ENCODE results near the gene CAPN13.

The CAPN13 gene

GRCh38 chr2:30770816-30771576, 36.2 kb downstream of the CAPN13 start:
- no peaks in the 10 kb centered on the region for H3K36me3 ChIP-seq
- H3K27ac ChIP-seq, result no peak overlapping the region
- H3K4me3 ChIP-seq (ENCODE audit: low read depth, low read length), result no peak overlapping the region
- no peak for TF ChIP-seq CTCF (IDR thresholded peaks at IDR 0.05; ENCODE audit: low read depth, low read length)
- no peaks in the 10 kb centered on the region for H3K27me3 ChIP-seq (ENCODE audit: insufficient read depth, low read depth, severe bottlenecking)
- no peak for DNase-seq
- no peaks in the 10 kb centered on the region for H3K9me3 ChIP-seq (ENCODE audit: severe bottlenecking)

- no peak overlapping the region for H3K27ac ChIP-seq
- DNase-seq, result no peak
- no peaks in the 10 kb centered on the region for H3K9me3 ChIP-seq (ENCODE audit: severe bottlenecking)
- no peak for TF ChIP-seq CTCF (IDR thresholded peaks at IDR 0.05; ENCODE audit: low read depth, low read length)
- H3K36me3 ChIP-seq, result no peaks in the 10 kb centered on the region
- H3K4me3 ChIP-seq (ENCODE audit: low read depth, low read length), result no peak overlapping the region
- no peaks in the 10 kb centered on the region for H3K27me3 ChIP-seq (ENCODE audit: insufficient read depth, low read depth, severe bottlenecking)
These were observed 37.3 kb downstream of the CAPN13 start for GRCh38 chr2:30769891-30770462.

GRCh38 chr2:30769481-30769780, 37.8 kb downstream of the CAPN13 start:
- no peak overlapping the region for H3K27ac ChIP-seq
- no peak for DNase-seq
- H3K4me3 ChIP-seq (ENCODE audit: low read depth, low read length), result no peak overlapping the region
- no peaks in the 10 kb centered on the region for H3K36me3 ChIP-seq
- TF ChIP-seq CTCF (IDR thresholded peaks at IDR 0.05; ENCODE audit: low read depth, low read length), result no peak
- no peaks in the 10 kb centered on the region for H3K9me3 ChIP-seq (ENCODE audit: severe bottlenecking)
- H3K27me3 ChIP-seq (ENCODE audit: insufficient read depth, low read depth, severe bottlenecking), result no peaks in the 10 kb centered on the region

GRCh38 chr2:30768708-30769480, 38.4 kb downstream of the CAPN13 start:
- no peak overlapping the region for H3K4me3 ChIP-seq (ENCODE audit: low read depth, low read length)

GRCh38 chr2:30768036-30768686, 39.1 kb downstream of the CAPN13 start:
- Histone ChIP-seq H3K27me3 (ENCODE audit: insufficient read depth, low read depth, severe bottlenecking) (no peaks in the 10 kb centered on the region), H3K36me3 (no peaks in the 10 kb centered on the region), H3K9me3 (ENCODE audit: severe bottlenecking) (no peaks in the 10 kb centered on the region), H3K4me3 (ENCODE audit: low read depth, low read length) (no peak overlapping the region), H3K27ac (no peak overlapping the region)
- DNase-seq, result no peak
- no peak for TF ChIP-seq CTCF (IDR thresholded peaks at IDR 0.05; ENCODE audit: low read depth, low read length)

More at GRCh38 chr2:30768708-30769480, 38.4 kb downstream of the CAPN13 start:
- no peaks in the 10 kb centered on the region for H3K36me3 ChIP-seq
- no peaks in the 10 kb centered on the region for H3K27me3 ChIP-seq (ENCODE audit: insufficient read depth, low read depth, severe bottlenecking)
- H3K27ac ChIP-seq, result no peak overlapping the region
- no peak for TF ChIP-seq CTCF (IDR thresholded peaks at IDR 0.05; ENCODE audit: low read depth, low read length)
- H3K9me3 ChIP-seq (ENCODE audit: severe bottlenecking), result no peaks in the 10 kb centered on the region
- no peak for DNase-seq

Data from WERI-Rb-1 (cell line).